Kidney epithelial cell (primary cell): ENCODE data around the gene SENP7. TPM values are rescaled to one million over a fixed set of nuclear protein-coding genes. Genes with fewer than 3 reads are reported as not detected.
A peak's percentile ranks its signal among the peaks of the same experiment; 100 is the strongest.

Experiments
- DNase-seq: peaks from one replicate; pipeline ENCODE4 v3.0.0-alpha.2; 2010; ENCODE audit warnings: low read depth
- H3K27me3 ChIP-seq: 2 replicates; pipeline ENCODE4 v1.6.0; 2011; ENCODE audit warnings: low read length; ENCODE audit not compliant: control insufficient read depth, insufficient read depth
- H3K36me3 ChIP-seq: 2 replicates; pipeline ENCODE4 v1.5.1; 2011; ENCODE audit warnings: low read length; ENCODE audit not compliant: control insufficient read depth, insufficient read depth
- H3K4me3 ChIP-seq: 2 replicates; pipeline ENCODE4 v1.5.1; 2011; ENCODE audit warnings: low read depth, mild to moderate bottlenecking, control low read depth, low read length
- total RNA-seq: library from RNA; depleted of rRNA; stranded (reverse); fragments of >200 nt; gene quantifications from 2 replicates; pipeline ENCODE4 v1.2.3, GENCODE V29; 2015
- TF ChIP-seq, protein P1 (sequence below): IDR thresholded peaks from 2 replicates; pipeline ENCODE4 v1.5.1; 2011; ENCODE audit warnings: mild to moderate bottlenecking, moderate library complexity, low read length, control low read depth, inconsistent platforms; ENCODE audit not compliant: insufficient read depth, poor library complexity, severe bottlenecking

The SENP7 gene
- total RNA-seq, 1 donor from 2014 or later = 15.6 TPM

DNA sequence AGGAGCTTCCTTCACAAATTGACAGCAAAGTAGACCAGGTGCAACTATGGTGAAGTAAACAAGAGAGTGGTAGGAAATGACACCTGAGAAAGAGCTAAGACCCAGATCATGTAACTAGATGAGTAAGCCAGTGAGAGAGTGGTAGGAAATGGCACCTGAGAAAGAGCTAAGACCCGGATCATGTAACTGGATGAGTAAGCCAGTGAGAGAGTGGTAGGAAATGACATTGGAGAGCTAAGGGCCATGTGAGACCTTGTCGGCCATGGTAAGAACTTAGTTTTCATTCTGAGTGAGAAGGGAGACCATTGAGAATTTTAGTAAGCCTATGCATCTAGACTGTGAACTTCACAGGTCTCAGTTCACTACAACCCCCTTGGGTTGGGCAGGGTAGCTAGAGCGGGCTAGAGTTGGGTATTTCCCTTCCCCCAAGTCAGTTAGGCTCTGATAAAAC lies 5.4 kb upstream of the SENP7 start:
- Histone ChIP-seq H3K36me3 (no peaks in the 10 kb centered on the region), H3K4me3 (no peak overlapping the region), H3K27me3 (no peaks in the 10 kb centered on the region)
- TF ChIP-seq, protein P1, sequence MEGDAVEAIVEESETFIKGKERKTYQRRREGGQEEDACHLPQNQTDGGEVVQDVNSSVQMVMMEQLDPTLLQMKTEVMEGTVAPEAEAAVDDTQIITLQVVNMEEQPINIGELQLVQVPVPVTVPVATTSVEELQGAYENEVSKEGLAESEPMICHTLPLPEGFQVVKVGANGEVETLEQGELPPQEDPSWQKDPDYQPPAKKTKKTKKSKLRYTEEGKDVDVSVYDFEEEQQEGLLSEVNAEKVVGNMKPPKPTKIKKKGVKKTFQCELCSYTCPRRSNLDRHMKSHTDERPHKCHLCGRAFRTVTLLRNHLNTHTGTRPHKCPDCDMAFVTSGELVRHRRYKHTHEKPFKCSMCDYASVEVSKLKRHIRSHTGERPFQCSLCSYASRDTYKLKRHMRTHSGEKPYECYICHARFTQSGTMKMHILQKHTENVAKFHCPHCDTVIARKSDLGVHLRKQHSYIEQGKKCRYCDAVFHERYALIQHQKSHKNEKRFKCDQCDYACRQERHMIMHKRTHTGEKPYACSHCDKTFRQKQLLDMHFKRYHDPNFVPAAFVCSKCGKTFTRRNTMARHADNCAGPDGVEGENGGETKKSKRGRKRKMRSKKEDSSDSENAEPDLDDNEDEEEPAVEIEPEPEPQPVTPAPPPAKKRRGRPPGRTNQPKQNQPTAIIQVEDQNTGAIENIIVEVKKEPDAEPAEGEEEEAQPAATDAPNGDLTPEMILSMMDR = no peak
- DNase-seq = no peak

DNA sequence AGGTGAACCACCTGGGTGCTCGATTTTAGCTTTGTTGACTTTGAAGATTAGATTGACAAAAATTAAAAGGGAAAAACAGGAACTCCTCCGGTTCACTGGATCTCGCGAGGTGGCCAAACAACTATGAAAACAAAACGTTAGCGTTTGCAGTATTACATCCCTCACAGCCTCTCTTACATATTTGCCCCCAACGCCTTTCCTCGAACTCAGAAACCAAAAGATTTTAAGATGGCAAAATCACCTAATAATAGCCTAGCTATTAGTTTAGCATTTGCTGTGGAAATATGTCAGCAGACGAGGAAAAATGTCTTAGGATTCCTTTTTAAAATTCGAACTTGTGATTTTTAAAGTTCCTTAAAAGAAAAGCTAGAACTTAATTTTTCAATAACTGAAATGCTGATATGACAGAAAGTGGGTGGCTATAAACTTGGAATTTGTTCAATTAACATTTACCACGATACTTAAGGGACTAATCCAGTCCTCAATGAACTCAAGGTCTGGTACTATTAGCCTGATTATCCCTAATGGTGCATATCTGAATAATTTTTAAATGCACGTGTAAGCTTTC lies 491 bp upstream of the SENP7 start:
- TF ChIP-seq, protein P1 = no peak
- no peak for DNase-seq
- Histone ChIP-seq H3K4me3 (peak overlapping the region; percentile 71), H3K27me3 (no peaks in the 10 kb centered on the region), H3K36me3 (no peaks in the 10 kb centered on the region)

DNA sequence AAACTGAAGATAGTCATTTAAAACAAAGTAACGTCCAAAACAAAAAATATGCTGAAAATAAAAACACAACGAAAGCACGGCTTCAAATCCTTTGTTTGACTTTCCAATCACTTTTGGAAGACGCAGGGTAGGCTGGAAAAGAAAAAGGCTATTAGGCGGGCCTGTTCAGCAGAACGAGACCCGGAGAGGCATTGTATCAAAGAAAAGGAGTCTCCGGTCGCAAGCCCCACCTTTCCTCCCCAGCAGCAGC lies 691 bp downstream of the SENP7 start:
- no peak for DNase-seq
- Histone ChIP-seq H3K4me3 (peak overlapping the region; percentile 71), H3K27me3 (no peaks in the 10 kb centered on the region), H3K36me3 (no peaks in the 10 kb centered on the region)
- TF ChIP-seq, protein P1 = no peak

DNA sequence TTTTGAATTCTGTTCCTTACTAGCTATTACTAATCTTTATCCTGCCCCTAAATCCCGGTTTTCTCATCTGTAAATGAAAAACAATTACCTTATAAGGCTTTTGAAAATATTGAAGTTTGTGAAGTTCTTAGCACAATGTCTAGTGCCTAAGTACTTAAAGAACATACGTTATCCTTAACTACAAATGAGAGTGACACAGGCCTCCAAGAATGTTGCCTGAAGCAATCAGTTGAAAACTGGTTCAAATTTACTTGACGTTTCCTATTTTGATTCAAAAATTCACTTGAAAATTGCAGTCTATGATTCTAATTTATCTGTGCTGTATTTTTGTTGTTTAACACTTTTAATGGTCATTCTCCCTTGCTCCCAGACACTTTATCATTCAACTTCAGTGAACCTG lies 3.2 kb downstream of the SENP7 start:
- DNase-seq = no peak
- no peak overlapping the region for H3K4me3 ChIP-seq
- no peaks in the 10 kb centered on the region for H3K27me3 ChIP-seq
- TF ChIP-seq, protein P1 = no peak
- H3K36me3 ChIP-seq = no peaks in the 10 kb centered on the region

DNA sequence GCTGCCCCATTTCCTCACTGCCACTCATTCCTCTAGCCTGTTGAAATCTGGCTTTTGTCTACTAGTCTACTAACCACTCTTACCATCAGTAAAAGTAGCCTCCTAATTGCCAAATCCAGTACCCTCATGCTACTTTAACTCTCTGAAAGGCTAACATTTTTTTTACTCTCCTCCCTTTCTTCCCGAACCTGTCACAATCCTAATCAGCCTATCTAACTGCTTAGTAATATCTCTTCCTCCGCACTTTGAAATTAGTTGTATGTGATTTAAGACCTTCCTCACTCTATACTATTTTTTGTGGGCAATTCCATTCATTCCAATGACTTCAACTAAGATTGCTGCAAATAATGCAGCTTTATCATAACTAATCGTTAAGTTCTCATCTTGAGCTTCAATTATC lies 3.7 kb downstream of the SENP7 start:
- Histone ChIP-seq H3K27me3 (no peaks in the 10 kb centered on the region), H3K36me3 (no peaks in the 10 kb centered on the region), H3K4me3 (no peak overlapping the region)
- no peak for DNase-seq
- TF ChIP-seq, protein P1 = no peak

DNA sequence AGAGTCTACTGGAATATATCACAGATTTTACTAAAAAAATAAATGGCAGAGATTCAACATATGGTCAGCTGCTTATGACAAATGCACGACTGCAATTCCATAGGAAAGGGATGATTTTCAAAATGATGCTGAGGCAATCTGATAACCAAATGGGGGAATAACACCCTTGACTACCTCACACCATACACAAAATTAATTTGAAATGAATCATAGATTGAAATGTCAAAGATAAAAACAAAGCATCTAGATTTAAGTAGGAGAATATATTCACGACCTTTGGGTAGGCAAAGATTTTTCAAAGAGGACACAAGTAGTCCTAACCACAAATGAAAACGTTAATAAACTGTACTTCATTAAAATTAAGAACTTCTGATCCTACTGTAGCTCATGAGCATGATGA lies 11.2 kb downstream of the SENP7 start:
- no peaks in the 10 kb centered on the region for H3K36me3 ChIP-seq
- H3K27me3 ChIP-seq = no peaks in the 10 kb centered on the region
- DNase-seq = no peak
- TF ChIP-seq, protein P1 = no peak
- no peak overlapping the region for H3K4me3 ChIP-seq
